ENCODE results near the gene ZNF648.
"Not testable (repeated sequence)": the region's sequence is repeated elsewhere in the genome, so short reads cannot be mapped to it uniquely, and the experiment has no call there.

The ZNF648 gene

GRCh38 chr1:182101415-182102042 is 40.0 kb upstream of the ZNF648 start:
- H3K27me3 ChIP-seq (replicated peaks; ENCODE audit: control insufficient read depth, insufficient read depth, low read length) = no peaks in the 10 kb centered on the region; the same call in 1 of the 2 replicates
- no peak for TF ChIP-seq CTCF (IDR thresholded peaks at IDR 0.05; ENCODE audit: insufficient read depth, low read length, poor library complexity, severe bottlenecking)

GRCh38 chr1:182098301-182098700 is 36.8 kb upstream of the ZNF648 start:
- Histone ChIP-seq H3K27me3 (replicated peaks; ENCODE audit: control insufficient read depth, insufficient read depth, low read length) (no peaks in the 10 kb centered on the region), H3K36me3 (ENCODE audit: control insufficient read depth, insufficient read depth, low read length) (no peaks in the 10 kb centered on the region), H3K4me3 (replicated peaks; ENCODE audit: low read depth, low read length) (no peak overlapping the region)
- DNase-seq (ENCODE audit: extremely low read depth, insufficient read length) = no peak
- TF ChIP-seq CTCF (IDR thresholded peaks at IDR 0.05; ENCODE audit: insufficient read depth, low read length, poor library complexity, severe bottlenecking) = no peak

More at GRCh38 chr1:182101415-182102042, 40.0 kb upstream of the ZNF648 start:
- no peak for DNase-seq (ENCODE audit: extremely low read depth, insufficient read length)
- no peak overlapping the region for H3K4me3 ChIP-seq (replicated peaks; ENCODE audit: low read depth, low read length)
- no peaks in the 10 kb centered on the region for H3K36me3 ChIP-seq (ENCODE audit: control insufficient read depth, insufficient read depth, low read length)

- no peak for DNase-seq (ENCODE audit: extremely low read depth, insufficient read length)
These were observed 34.4 kb upstream of the ZNF648 start for GRCh38 chr1:182095946-182096345.

GRCh38 chr1:182094514-182095005 is 33.0 kb upstream of the ZNF648 start:
- not testable (repeated sequence) for H3K27me3 ChIP-seq (replicated peaks; ENCODE audit: control insufficient read depth, insufficient read depth, low read length); DNase-seq (ENCODE audit: extremely low read depth, insufficient read length); H3K36me3 ChIP-seq (ENCODE audit: control insufficient read depth, insufficient read depth, low read length); H3K4me3 ChIP-seq (replicated peaks; ENCODE audit: low read depth, low read length)

More at GRCh38 chr1:182095946-182096345, 34.4 kb upstream of the ZNF648 start:
- peaks cover 1% of the 10 kb centered on the region; the same call in 1 of the 2 replicates for H3K27me3 ChIP-seq (replicated peaks; ENCODE audit: control insufficient read depth, insufficient read depth, low read length)
- no peak for TF ChIP-seq CTCF (IDR thresholded peaks at IDR 0.05; ENCODE audit: insufficient read depth, low read length, poor library complexity, severe bottlenecking)
- H3K4me3 ChIP-seq (replicated peaks; ENCODE audit: low read depth, low read length) = no peak overlapping the region
- no peaks in the 10 kb centered on the region for H3K36me3 ChIP-seq (ENCODE audit: control insufficient read depth, insufficient read depth, low read length)

GRCh38 chr1:182093781-182094180 is 32.3 kb upstream of the ZNF648 start:
- H3K4me3 ChIP-seq (replicated peaks; ENCODE audit: low read depth, low read length) = no peak overlapping the region

More at GRCh38 chr1:182093781-182094180, 32.3 kb upstream of the ZNF648 start:
- TF ChIP-seq CTCF (IDR thresholded peaks at IDR 0.05; ENCODE audit: insufficient read depth, low read length, poor library complexity, severe bottlenecking) = no peak
- Histone ChIP-seq H3K36me3 (ENCODE audit: control insufficient read depth, insufficient read depth, low read length) (no peaks in the 10 kb centered on the region), H3K27me3 (replicated peaks; ENCODE audit: control insufficient read depth, insufficient read depth, low read length) (peaks cover 4% of the 10 kb centered on the region)
- DNase-seq (ENCODE audit: extremely low read depth, insufficient read length) = no peak
